RKO (cell line): Measurements from ENCODE around the gene SIPA1.

Source experiments
- DNase-seq: peaks from one replicate; pipeline ENCODE4 v3.0.0-alpha.2; 2016; ENCODE audit warnings: low spot score

The SIPA1 gene, protein sequence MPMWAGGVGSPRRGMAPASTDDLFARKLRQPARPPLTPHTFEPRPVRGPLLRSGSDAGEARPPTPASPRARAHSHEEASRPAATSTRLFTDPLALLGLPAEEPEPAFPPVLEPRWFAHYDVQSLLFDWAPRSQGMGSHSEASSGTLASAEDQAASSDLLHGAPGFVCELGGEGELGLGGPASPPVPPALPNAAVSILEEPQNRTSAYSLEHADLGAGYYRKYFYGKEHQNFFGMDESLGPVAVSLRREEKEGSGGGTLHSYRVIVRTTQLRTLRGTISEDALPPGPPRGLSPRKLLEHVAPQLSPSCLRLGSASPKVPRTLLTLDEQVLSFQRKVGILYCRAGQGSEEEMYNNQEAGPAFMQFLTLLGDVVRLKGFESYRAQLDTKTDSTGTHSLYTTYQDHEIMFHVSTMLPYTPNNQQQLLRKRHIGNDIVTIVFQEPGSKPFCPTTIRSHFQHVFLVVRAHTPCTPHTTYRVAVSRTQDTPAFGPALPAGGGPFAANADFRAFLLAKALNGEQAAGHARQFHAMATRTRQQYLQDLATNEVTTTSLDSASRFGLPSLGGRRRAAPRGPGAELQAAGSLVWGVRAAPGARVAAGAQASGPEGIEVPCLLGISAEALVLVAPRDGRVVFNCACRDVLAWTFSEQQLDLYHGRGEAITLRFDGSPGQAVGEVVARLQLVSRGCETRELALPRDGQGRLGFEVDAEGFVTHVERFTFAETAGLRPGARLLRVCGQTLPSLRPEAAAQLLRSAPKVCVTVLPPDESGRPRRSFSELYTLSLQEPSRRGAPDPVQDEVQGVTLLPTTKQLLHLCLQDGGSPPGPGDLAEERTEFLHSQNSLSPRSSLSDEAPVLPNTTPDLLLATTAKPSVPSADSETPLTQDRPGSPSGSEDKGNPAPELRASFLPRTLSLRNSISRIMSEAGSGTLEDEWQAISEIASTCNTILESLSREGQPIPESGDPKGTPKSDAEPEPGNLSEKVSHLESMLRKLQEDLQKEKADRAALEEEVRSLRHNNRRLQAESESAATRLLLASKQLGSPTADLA

DNA sequence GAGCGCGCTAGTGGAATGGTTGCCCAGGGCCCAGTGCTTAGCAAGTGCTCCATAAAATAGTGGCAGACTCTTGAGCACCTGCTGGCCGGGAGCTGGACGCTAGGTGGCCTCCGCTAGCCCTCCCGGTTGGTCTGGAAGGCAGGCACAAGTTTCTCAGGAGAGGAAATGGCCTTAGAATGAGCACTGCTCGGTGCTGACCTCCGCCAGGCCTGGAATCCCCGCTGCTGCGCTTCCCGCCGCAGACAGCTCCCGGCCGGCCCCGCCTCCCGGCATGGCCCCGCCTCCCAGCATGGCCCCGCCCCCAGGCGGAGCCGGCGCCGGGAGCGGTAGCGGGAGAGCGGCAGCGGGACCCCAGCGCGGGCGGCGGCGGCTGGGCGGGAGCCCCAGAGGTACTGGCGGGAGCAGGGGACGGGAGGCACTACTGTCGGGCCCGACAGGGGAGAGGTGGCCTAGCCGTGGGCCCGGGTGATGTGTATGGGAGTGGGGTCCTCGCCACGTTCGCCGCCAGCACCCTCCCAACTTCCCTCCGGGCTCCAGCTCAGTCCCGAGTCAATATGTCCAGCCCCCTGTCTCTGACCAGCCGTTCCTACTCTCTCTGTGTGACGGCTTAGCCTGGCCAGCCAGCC, at the start of gene SIPA1:
SIPA1 (plus strand) TSS at position 308 of the 626 bp plus-strand sequence. CDS start 2,821 bp downstream, outside the sequence.
- peak; percentile 93 for DNase-seq

DNA sequence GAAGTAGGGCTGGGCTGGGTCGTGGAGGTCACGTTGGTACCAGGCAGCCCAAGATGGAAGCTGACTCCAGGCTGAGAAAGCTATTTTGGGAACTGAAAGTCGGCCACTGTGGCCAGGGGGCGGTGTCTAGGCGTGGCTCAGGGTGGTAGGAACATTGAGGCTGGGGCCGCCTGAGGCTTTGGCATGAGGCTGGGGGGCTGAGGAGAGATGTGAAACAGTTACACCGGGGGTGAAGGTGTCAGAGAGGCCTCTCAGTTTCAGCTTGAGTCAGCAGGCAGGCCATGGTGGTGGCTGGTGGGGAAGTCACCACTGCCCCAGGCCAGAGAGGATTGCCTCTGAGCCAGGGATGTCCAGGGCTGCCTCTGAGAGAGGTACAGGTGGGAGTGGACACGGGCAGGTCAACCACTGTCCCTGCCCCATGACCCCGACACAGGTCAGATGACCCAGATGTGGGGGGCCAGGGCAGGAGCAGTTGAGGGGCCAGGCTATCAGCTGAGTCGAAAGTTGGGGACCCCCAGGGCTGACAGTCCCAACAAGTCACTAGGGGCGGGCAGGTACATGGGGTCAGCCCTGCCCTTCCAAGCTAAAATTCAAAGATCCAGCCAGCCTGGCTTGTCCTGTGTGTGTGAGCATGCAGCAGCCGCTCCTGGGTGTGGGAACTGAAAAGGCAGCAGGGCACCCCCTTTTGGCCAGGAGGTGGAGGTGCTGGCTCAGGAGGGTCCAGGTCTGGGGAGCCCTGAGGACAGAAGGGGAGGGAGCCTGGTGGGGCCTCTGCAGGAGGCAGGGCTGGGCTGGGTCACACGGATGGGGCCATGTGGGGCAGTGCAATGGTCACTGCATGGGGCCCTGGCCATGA, 49.5 kb upstream of the SIPA1 start:
- peak; percentile 40 for DNase-seq

DNA sequence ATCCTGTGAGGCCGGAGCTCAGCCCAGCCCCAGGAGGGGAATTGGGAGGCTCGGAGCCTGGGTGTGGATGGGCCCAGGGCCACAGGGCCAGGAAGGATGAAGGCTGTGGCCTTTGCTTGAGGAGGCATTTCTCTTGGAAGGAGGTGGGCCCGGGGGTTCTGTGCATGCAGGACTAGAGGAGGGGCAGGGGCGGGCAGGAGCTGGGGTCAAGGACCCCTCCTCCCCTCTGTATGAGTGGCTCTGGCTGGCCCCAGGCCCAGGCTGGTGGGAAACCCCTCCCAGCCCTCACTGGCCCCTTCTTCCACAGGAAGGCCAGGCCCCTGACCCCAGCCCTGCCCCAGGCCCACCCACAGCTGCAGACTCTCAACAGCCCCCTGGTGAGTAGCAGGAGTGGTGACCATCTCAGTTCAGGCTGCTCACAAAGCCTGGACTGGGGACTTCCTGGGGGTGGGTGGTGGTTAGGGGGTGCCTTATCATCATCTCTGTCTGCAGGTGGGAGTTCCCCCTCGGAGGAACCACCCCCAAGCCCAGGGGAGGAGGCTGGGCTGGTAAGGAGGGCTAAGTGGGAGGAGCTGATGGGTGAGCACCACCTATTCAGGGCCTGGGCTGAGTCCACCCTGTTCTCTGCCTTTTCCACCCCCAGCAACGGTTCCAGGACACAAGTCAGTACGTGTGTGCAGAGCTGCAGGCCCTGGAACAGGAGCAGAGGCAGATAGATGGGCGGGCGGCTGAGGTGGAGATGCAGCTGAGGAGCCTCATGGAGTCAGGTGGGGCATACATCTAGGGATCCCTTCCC, 48.3 kb upstream of the SIPA1 start:
- no peak for DNase-seq

DNA sequence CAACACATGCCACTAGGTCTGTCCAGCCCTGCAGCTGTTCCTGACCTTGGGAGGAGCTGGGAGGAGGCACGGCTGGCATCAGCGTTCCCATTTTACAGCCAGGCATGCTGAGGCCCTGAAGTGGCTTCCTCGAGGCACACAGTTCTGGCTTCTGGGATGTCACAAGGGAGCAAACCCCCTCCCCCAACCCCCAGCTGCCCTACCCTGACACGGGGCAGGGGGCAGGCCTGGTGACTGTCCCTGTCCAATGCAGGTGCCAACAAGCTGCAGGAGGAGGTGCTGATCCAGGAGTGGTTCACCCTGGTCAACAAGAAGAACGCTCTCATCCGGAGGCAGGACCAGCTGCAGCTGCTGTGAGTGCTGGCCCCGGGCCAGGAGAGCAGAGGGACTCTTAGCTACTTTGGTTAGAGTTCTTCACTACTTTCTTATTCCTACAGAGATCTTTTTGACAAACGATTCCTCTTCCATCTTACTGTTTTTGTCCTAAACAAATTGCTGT, 47.6 kb upstream of the SIPA1 start:
- peak; percentile 39 for DNase-seq

DNA sequence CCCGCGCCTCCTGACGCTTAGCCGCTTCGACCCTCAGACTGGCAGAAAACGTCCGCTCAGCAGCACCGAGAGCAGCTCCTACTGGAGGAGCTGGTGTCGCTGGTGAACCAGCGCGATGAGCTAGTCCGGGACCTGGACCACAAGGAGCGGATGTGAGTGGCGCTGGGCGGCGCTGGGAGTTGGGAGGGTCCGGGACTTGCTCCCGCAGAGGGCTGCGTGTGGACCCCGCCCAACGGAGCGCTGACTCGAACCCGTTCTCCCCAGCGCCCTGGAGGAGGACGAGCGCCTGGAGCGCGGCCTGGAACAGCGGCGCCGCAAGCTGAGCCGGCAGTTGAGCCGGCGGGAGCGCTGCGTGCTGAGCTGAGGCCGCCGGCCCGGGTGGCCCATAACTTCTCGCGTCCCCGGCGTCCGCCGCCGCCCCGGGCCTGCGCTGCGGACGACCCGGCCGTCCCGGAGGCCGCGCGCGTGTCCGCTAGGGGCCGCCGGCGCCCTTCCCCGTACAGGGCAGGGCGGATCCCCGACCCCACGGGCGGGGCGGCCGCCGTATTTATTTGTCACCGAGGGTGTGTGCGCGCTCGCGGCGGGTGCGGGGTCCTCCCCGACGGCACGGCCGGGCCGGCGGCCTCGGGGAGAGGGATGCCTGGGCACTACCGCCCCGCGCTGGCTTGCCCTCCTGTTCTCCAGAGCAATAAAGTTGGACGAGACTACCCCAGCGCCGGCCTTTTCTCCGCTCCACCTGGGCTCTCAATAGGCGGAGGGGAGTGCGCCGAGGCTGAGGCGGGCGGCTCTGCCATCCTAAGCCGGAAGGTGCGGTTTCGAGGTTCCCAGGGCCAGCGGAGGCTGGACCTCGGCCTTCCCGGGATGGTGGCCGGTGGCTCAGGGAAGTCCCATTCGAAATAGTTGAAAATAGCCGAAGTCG, 45.7 kb upstream of the SIPA1 start:
- DNase-seq, result no peak

DNA sequence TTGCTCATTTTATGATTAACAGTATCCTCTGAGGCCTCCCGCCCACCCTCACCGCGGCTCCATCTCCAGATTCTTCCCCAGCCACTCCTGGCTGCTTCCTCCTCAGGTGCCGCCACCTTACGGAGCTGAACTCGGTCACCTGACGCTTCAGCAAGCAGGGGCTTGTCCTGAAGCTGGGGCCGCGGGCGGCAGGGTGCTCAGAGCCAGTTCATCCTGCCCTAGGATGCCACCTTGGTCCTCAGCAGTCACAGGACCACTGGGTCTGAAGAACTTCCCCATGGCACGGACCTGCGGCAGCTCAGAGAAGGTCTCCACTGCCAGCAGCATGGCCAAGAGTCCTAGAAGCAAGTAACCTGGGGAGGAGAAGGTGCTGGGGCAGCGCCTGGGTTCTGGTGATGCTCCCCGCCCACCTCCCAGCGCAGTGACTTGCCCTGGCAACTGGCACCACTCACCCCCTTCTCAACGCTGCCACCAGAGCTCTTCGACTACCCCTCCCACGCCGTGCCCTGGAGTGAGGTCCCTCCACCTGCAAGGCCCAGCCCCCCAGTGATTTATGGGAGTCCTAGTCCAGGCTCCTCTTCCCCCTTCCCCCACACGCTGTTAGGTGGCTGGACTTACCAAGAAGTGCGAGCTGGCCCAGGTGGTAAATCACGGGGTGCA, 44.9 kb upstream of the SIPA1 start:
- DNase-seq, result no peak

DNA sequence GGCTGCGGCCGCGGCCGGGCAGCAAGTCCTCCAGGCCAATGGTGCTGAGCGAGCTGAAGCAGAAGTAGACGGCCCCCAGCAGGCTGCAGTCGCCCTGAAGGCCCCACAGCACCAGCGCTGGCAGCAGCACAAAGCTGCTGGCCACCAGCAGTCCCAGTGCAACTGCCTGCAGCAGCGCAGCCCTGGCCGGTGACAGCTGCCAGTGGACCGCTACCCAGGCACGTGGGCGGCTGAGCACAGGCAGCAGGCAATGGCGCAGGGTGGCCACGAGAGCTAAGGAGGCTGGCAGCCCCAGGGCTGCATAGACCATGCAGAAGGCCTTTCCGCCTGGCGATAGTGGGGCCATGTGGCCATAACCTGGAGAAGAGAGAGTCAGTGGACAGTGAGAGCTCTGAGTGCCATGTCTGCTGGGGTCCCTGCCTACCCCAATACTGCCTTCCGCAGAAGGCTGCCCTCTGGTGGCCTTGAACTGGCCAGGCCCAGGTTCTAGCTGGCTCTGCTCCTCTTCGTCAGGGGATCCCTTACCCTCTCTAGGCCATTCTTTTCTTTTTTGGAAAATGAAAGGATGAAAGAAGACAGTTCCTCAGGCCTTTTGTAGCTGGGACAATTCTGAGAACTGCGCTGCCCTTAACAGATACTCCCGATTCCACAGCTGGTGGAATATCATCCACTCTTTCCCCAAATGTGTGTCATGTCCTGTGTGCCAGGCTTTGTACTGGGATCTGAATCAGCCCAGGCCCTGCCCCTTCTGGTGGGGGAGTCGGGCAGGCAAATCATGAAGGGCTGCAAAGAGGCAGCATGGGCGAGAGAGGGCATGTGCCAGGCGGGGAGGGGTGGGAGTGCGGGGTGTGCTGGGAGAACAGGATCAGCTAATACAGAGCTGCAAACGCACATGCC, 44.1 kb upstream of the SIPA1 start:
- no peak for DNase-seq

DNA sequence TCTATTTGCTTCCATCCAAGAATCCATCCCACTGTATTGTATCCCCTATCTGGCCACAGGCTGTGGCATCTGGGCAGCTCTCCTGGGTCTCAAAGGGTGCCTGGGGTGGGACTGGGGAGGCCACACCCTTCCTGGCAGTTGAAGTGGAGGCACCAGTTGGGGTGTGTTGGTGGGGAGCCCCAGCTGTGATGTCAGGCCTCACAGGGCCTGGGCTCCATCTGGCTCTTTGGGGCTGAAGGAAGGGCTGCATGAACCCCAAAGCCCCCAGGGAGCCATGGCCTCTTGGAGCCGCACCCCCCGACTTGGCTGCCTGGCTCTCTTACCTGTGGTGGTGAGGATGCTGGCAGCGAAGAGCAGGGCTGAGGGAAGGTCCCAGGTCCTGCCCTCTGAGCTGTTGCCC, 42.8 kb upstream of the SIPA1 start:
- no peak for DNase-seq

DNA sequence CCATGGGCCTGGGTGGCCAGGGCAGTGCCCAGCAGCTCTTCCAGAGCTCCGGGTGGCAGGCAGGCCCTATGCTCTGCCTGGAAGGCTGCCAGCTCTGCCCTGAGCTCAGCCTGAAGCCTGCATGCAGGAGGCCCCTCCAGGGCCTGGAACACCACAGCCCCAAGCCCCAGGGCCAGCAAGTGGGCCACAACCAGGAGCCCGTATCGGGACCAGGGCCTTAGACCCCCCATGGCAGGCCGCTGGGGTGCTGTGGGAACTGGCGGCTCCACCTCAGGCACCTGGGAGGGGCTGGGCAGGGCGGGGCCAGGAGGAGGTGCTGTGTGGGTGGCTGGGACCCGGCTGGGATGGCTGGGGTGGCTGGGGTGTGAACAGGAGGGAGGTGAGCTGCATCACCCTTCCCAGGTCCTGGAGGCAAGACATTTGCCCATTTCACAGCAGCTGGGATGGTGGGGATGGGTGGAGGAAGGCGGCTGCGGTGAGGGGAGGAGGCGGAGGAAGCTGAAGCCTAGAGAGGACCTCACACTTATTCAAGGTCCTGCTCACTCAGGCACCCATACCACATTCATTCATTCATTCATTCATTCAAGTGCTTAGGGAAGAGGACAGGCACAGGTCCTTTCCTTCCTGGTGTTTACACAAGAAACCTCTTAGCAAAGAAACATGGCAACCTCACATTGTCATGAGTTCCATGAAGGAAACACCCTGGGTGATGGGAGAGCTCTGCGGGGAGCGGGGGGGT, 42.2 kb upstream of the SIPA1 start, which contains the start of gene KCNK7:
KCNK7 (minus strand) TSS at position 258 of the 739 bp plus-strand sequence; CDS start at position 230, 28 bp downstream.
- DNase-seq, result no peak

DNA sequence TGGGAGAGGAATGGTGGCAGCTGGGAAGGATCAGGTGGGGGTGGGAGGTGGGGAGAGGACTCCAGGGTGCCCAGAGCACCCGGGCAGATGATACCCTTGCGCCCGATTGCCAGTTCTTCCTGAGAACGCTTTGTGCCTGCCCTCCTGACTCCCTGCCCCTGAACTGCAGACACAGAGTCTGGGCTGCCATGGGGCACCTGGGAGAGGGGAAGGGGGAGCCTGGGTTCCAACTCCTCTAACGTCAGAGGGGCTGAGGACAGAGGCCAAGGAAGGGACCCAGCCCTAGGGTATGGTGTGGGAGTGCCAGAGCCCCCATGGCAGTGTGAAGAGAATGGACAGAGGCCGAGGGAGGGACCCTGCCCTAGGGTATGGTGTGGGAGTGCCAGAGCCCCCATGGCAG, 41.4 kb upstream of the SIPA1 start:
- DNase-seq, result no peak

DNA sequence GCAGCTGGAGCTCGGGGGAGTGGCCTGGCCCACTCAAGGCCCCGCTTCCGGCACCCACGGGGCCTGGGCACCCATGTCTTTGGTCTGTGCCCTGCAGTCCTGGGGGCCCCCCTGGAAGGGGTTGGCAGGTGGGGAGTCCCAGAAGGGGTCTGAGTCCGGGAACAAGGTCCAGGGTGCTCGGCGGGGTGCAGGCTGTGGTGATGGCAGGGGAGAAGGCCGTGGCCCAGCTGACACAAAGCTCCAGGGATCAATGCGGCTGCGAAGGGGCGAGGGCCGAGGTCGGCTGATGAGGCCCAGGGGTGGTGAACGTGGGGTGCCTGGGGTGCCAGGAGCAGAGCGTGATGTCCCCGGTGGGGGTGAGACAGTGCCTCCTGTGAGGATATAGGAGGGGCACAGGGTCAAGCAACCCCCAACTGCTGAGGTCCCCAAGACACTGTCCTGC, 39.6 kb upstream of the SIPA1 start:
- DNase-seq, result no peak

DNA sequence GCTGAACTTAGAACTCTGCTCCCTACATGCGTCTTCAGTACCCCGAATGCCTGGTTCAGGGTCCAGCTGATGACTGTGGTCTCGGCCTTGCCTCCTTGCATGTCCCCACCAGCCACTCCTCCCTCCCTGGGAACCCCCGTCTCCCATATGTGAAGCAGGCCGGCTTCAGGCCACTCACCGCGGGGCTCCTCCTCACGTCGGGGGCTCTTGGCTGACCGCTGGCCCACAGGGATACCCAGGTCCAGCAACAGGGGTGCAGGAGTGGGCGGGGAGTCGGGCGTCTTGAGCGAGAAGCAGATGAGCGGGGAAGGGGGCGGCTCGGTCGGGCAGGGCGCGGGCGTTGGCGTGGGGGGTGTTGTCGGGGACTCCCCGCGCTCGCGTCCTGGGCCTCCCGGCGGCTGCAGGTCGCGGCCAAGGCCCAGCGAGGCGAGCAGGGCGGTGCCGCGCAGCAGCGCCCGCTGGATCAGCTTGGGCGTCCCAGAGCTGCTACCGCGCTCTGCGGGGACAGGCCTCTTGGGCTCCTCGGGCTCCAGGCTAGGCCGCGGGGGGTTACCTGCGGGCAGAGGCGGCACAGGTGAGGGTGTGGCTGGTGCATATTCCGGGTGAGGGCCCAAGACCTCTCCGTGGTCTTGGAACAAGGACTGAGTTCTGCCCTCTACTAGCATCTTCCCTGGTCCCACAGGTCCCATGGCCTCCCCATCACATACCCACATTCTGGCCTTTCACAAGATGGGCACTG, 38.5 kb upstream of the SIPA1 start:
- no peak for DNase-seq

DNA sequence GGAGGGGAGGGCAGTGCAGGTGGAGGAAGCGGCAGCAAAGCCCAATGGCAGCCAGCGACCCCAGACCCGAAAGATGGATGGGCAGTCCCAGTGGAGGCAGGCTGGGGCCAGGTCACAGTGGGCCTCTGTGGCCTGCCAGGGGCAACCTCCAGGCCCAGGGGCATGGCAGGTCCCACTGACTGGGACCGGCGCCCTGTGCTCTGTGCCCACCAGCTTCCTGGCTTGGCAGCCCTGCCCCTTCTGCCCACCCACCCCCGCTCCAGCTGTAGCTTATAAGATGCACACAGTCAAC, 38.0 kb upstream of the SIPA1 start:
- DNase-seq, result no peak

DNA sequence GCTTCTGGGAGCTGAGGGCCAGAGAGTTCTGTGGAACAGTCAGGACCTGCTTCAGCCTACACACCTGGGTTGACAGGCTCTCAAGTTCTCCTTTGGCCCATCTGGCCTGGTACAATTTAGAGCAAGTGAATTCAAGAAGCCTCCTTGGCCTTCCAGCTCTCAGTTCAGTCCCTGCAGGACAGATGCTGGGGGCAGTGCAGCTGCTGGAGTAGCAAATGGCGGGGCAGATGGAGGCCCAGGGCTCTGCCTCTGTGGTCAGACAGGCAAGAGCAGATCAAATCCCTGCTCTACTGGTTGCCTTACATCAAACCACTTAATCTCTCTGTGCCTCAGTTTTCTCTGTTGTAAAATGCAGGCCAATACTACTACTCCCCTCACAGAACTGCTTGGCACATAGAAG, 33.6 kb upstream of the SIPA1 start:
- no peak for DNase-seq

DNA sequence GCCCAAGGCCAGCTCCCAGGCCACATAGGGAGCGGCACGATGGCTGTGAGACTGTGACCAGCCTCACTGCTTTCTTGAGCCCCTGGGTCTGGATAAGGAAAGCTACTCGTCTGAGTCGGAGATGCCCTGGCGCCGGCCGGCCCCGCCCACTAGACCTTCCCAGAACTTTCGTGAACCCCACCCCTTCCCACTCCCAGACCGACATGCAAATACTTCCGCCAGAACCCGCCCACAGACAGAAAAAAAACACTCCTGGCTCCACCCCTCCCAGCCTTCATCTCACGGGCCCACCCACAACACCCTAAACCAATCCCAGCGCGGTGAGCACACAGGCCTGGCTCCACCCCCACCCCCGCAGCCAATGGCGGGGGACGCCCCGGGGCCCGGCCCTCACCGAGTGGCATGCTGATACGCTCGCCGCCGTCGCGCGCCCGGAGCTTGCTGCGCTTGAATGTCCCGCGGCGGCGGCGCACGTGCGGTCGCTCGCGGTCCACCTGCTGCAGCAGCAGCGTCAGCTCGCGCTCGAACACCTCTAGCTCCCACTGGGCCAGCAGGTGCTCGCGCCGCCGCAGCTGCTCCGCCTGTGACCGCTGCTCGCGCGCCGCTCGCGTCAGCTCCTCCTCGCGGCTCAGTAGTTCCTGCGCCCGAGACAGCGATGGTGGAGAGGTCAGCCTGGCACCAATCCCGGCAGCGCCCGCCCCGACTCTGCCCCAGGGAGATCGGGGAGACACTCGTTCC, 30.9 kb upstream of the SIPA1 start:
- DNase-seq, result peak; percentile 85
